Activated CD8-positive, alpha-beta T cell treated with anti-CD3 and anti-CD28 coated beads, Interleukin-2, amount 10 ng/mL, durations not matched to agents 7 days and 5 days (primary cell): ENCODE data around the gene PTPN14. TPM values are rescaled to one million over a fixed set of nuclear protein-coding genes. Genes with fewer than 3 reads are reported as not detected.
"Not testable (repeated sequence)": the region's sequence is repeated elsewhere in the genome, so short reads cannot be mapped to it uniquely, and the experiment has no call there.

Source experiments
- ATAC-seq: fragments of 150-1000 bp; cut with Tn5 transposase; one replicate; pipeline ENCODE4 v1.10.0; 2021; ENCODE audit warnings: moderate library complexity
- CTCF ChIA-PET: fragments of 350-600 bp; sonication (Branson Sonifier 250); formaldehyde crosslinking; loops from one replicate; lab custom pipeline; 2021; ENCODE audit warnings: antibody characterized with exemption; lab: Charles Lee
- POLR2A ChIA-PET: fragments of 350-600 bp; sonication (Branson Sonifier 250); formaldehyde crosslinking; loops from one replicate; lab custom pipeline; 2021; ENCODE audit warnings: antibody characterized with exemption; lab: Charles Lee
- DNase-seq: peaks from one replicate; pipeline ENCODE4 v3.0.0-alpha.2; 2020
- H3K27ac Mint-ChIP-seq: one replicate; pipeline ENCODE4 v1.8.0; 2021; ENCODE audit warnings: mild to moderate bottlenecking, mixed read lengths
- H3K27me3 Mint-ChIP-seq: one replicate; pipeline ENCODE4 v1.8.0; 2021; ENCODE audit warnings: low read depth, mixed read lengths
- H3K36me3 Mint-ChIP-seq: one replicate; pipeline ENCODE4 v1.8.0; 2021; ENCODE audit warnings: low read depth, mixed read lengths
- H3K4me1 Mint-ChIP-seq: one replicate; pipeline ENCODE4 v1.8.0; 2021; ENCODE audit warnings: low read depth, mixed read lengths
- H3K4me3 Mint-ChIP-seq: one replicate; pipeline ENCODE4 v1.8.0; 2021; ENCODE audit warnings: mild to moderate bottlenecking, mixed read lengths
- H3K9me3 Mint-ChIP-seq: one replicate; pipeline ENCODE4 v1.8.0; 2022; ENCODE audit warnings: mixed read lengths; ENCODE audit not compliant: insufficient read depth
- total RNA-seq, 2 experiments: library from RNA; stranded (reverse); gene quantifications; one replicate each; pipeline ENCODE4 v1.2.3, GENCODE V29; 2021

Gene PTPN14
- total RNA-seq, 2 experiments from 2014 or later = 0.13 to 0.21 TPM

DNA sequence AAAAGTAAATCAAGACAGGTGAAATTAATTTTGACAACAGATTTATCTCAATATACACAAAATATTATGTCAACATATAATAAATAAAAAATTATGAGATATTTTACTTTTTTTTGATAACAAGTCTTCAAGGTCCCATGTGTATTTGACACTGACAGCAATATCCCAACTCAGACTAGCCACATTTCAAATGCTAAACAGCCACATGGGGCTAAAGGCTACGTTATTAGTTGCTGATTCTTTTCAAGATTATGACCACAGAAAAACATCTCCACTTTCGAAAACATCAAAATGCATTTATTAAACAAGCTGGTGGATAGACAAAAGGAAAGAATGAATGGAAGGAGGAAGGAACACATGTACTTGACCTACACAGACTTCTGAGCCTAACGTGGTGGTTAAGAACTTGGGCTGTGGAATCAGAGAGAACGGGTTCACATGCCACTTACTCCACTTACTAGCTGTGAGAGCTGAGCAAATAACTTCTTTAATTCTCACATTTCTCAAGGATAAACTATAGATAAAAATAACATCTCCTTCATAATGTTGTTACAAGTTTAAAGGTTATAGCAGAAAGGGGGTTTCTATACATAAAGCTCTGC is 13.4 kb downstream of the PTPN14 start:
- DNase-seq = no peak
- CTCF ChIA-PET = no interaction called here
- H3K4me1 Mint-ChIP-seq = no peaks in the 10 kb centered on the region
- no peak overlapping the region for H3K27ac Mint-ChIP-seq
- peaks cover 21% of the 10 kb centered on the region for H3K27me3 Mint-ChIP-seq
- H3K36me3 Mint-ChIP-seq = no peaks in the 10 kb centered on the region
- H3K4me3 Mint-ChIP-seq = no peak overlapping the region
- no peaks in the 10 kb centered on the region for H3K9me3 Mint-ChIP-seq
- ATAC-seq = no peak
- POLR2A ChIA-PET = no interaction called here

- Mint-ChIP-seq H3K9me3 (no peaks in the 10 kb centered on the region), H3K27me3 (peaks cover 18% of the 10 kb centered on the region), H3K4me3 (no peak overlapping the region), H3K36me3 (no peaks in the 10 kb centered on the region), H3K27ac (no peak overlapping the region), H3K4me1 (no peaks in the 10 kb centered on the region)
- ChIA-PET CTCF (no interaction called here), POLR2A (no interaction called here)
- DNase-seq = no peak
- ATAC-seq = no peak
Measured at GRCh38 chr1:214537219-214537618, 14.2 kb downstream of the PTPN14 start.

DNA sequence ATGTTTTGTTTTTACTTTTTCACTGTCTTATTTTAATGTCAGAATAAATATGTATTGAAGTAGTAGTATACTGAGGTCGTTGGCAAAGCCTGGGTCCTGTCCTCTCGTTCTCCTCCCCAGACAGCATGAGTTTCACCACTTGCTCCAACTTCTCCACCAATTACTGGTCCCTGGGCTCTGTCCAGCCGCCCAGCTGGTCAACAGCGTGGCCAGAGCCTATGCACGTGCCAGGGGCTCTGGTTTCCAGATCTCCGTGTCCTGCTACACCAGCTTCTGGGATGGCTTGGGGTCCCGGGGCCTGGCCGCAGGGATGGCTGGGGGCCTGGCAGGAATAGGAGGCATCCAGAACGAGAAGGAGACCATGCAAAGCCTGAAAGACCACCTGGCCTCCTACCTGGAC is 19.3 kb downstream of the PTPN14 start:
- peaks cover 4% of the 10 kb centered on the region for H3K27me3 Mint-ChIP-seq
- CTCF ChIA-PET = no interaction called here
- DNase-seq = no peak
- H3K9me3 Mint-ChIP-seq = no peaks in the 10 kb centered on the region
- POLR2A ChIA-PET = no interaction called here
- H3K27ac Mint-ChIP-seq = no peak overlapping the region
- no peak overlapping the region for H3K4me3 Mint-ChIP-seq
- ATAC-seq = no peak
- peaks cover 2% of the 10 kb centered on the region for H3K4me1 Mint-ChIP-seq
- no peaks in the 10 kb centered on the region for H3K36me3 Mint-ChIP-seq

DNA sequence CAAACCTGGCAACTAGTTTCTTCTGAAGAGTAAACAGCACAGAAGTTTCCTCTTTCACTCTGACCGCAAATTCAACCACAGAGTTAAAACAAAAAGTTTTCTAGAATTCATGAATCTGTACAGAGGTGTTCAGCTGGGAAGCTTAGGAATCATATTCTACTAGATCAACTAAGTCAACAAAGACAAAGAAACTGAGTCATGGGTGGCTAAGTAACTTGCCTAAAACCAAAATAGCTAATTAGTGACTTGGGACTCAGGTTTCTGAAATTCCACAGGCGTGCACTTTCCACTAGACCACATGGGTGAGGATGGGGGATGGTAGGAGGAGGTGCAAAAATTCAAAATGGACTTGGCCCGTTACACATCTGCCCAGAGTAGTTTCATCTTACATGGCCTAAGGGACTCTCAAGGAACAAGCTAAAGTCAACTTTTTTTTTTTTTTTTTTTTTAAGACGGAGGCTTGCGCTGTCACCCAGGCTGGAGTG is 25.8 kb downstream of the PTPN14 start:
- no peaks in the 10 kb centered on the region for H3K36me3 Mint-ChIP-seq
- DNase-seq (no peak), ATAC-seq (peak; percentile 19)
- peaks cover 9% of the 10 kb centered on the region for H3K27me3 Mint-ChIP-seq
- no peak overlapping the region for H3K4me3 Mint-ChIP-seq
- POLR2A ChIA-PET = no interaction called here
- H3K4me1 Mint-ChIP-seq = peaks cover 13% of the 10 kb centered on the region
- no peak overlapping the region for H3K27ac Mint-ChIP-seq
- CTCF ChIA-PET = no interaction called here
- no peaks in the 10 kb centered on the region for H3K9me3 Mint-ChIP-seq

DNA sequence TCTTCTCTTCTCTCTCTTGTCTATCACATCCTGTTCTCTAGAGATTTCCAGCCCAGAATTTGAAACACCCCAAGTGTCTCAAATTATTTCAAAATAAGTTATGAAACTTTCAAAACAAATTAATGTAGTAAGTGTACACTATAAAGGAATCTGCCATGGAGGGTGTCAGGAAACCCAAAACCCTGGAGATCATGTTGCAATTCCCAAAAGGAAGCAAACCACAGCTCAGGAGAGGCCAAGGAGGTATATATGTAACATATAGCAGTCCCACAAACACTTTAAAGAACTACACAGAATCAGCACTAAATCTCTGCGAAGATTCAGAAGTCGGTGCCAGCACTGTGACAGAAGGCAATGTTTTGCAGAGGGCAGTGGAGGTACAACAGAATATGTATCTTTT is 26.6 kb downstream of the PTPN14 start:
- no peaks in the 10 kb centered on the region for H3K9me3 Mint-ChIP-seq
- POLR2A ChIA-PET = no interaction called here
- H3K4me1 Mint-ChIP-seq = peaks cover 13% of the 10 kb centered on the region

GRCh38 chr1:214523124-214523824 is 28.1 kb downstream of the PTPN14 start:
- ATAC-seq (no peak), DNase-seq (no peak)
- ChIA-PET POLR2A (no interaction called here), CTCF (no interaction called here)
- Mint-ChIP-seq H3K27ac (no peak overlapping the region), H3K9me3 (no peaks in the 10 kb centered on the region), H3K36me3 (no peaks in the 10 kb centered on the region), H3K27me3 (peaks cover 5% of the 10 kb centered on the region), H3K4me3 (no peak overlapping the region), H3K4me1 (peaks cover 11% of the 10 kb centered on the region)

More for the DNA sequence above, 26.6 kb downstream of the PTPN14 start:
- H3K36me3 Mint-ChIP-seq = no peaks in the 10 kb centered on the region
- no peak overlapping the region for H3K4me3 Mint-ChIP-seq
- DNase-seq (no peak), ATAC-seq (no peak)
- H3K27me3 Mint-ChIP-seq = peaks cover 9% of the 10 kb centered on the region
- H3K27ac Mint-ChIP-seq = no peak overlapping the region
- CTCF ChIA-PET = no interaction called here

- POLR2A ChIA-PET, H3K4me3 Mint-ChIP-seq, CTCF ChIA-PET, H3K27me3 Mint-ChIP-seq, H3K9me3 Mint-ChIP-seq, H3K27ac Mint-ChIP-seq, ATAC-seq, DNase-seq, H3K36me3 Mint-ChIP-seq: not testable (repeated sequence)
- peaks cover 11% of the 10 kb centered on the region for H3K4me1 Mint-ChIP-seq
Measured at GRCh38 chr1:214521458-214521857, 29.9 kb downstream of the PTPN14 start.

- H3K4me3 Mint-ChIP-seq = no peak overlapping the region
- ATAC-seq (no peak), DNase-seq (no peak)
- H3K36me3 Mint-ChIP-seq = no peaks in the 10 kb centered on the region
- peaks cover 14% of the 10 kb centered on the region for H3K4me1 Mint-ChIP-seq
- H3K27me3 Mint-ChIP-seq = peaks cover 8% of the 10 kb centered on the region
- H3K9me3 Mint-ChIP-seq = no peaks in the 10 kb centered on the region
- POLR2A ChIA-PET = no interaction called here
- no peak overlapping the region for H3K27ac Mint-ChIP-seq
- CTCF ChIA-PET = no interaction called here
Measured at GRCh38 chr1:214520544-214521165, 30.7 kb downstream of the PTPN14 start.

DNA sequence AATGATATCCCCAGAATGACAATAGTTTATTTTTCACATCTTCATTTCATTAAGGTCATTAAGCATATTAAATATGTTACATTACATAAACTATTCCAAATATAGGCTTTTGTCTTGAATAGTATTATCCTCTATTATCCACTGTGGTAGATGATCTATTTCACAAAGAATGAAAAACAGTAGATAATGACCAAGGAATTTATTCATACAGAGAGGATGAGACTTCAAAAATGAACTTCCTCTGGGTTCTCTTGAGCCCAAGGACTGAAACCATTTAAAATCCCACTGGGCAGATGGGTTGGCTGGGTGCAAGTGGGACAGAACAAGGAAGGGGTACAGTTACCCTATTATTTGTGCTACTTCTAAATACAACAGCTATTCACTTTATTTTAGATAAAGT is 33.0 kb downstream of the PTPN14 start:
- Mint-ChIP-seq H3K36me3 (no peaks in the 10 kb centered on the region), H3K27ac (no peak overlapping the region), H3K9me3 (no peaks in the 10 kb centered on the region), H3K4me1 (peaks cover 4% of the 10 kb centered on the region), H3K27me3 (peaks cover 8% of the 10 kb centered on the region), H3K4me3 (no peak overlapping the region)
- ChIA-PET POLR2A (no interaction called here), CTCF (interaction anchor here (1.1 to 1.7 kb wide), 2 partner anchors 65 to 186 kb away, joined by 3 to 6 read pairs; no protein-coding TSS in a partner anchor)
- no peak for ATAC-seq
- no peak for DNase-seq

GRCh38 chr1:214516434-214517326 is 34.7 kb downstream of the PTPN14 start:
- no peak for DNase-seq
- H3K27ac Mint-ChIP-seq = no peak overlapping the region
- no peak overlapping the region for H3K4me3 Mint-ChIP-seq
- POLR2A ChIA-PET = no interaction called here
- no peak for ATAC-seq
- H3K36me3 Mint-ChIP-seq = no peaks in the 10 kb centered on the region
- CTCF ChIA-PET = interaction anchor here (1.1 to 2.6 kb wide), 3 partner anchors 69 to 184 kb away, joined by 3 to 9 read pairs (median 7); no protein-coding TSS in a partner anchor
- peaks cover 4% of the 10 kb centered on the region for H3K4me1 Mint-ChIP-seq
- H3K27me3 Mint-ChIP-seq = peaks cover 8% of the 10 kb centered on the region
- no peaks in the 10 kb centered on the region for H3K9me3 Mint-ChIP-seq

- ChIA-PET CTCF (interaction anchor here (1.1 to 2.6 kb wide), 3 partner anchors 70 to 183 kb away, joined by 3 to 9 read pairs (median 7); no protein-coding TSS in a partner anchor), POLR2A (no interaction called here)
- Mint-ChIP-seq H3K27me3 (peaks cover 8% of the 10 kb centered on the region), H3K4me3 (no peak overlapping the region), H3K36me3 (no peaks in the 10 kb centered on the region), H3K27ac (no peak overlapping the region), H3K9me3 (no peaks in the 10 kb centered on the region), H3K4me1 (peaks cover 4% of the 10 kb centered on the region)
- no peak for ATAC-seq
- DNase-seq = no peak
Measured at GRCh38 chr1:214515544-214516433, 35.6 kb downstream of the PTPN14 start.
